Measurements from ENCODE around the gene PCK2.
A peak's percentile ranks its signal among the peaks of the same experiment; 100 is the strongest.

Gene PCK2

GRCh38 chr14:24087004-24087403, 7.1 kb upstream of the PCK2 start:
- Histone ChIP-seq H3K27me3 (ENCODE audit: control insufficient read depth, insufficient read depth, low read length) (peaks cover 10% of the 10 kb centered on the region), H3K36me3 (ENCODE audit: control insufficient read depth, insufficient read depth, low read length) (no peaks in the 10 kb centered on the region), H3K9ac (ENCODE audit: low read depth, low read length) (no peak overlapping the region), H3K9me3 (ENCODE audit: control insufficient read depth, insufficient read depth, low read length) (no peaks in the 10 kb centered on the region), H3K4me1 (ENCODE audit: control insufficient read depth, insufficient read depth, low read length) (0 out of 2 replicates have a peak, but pooled peaks cover 2% of the 10 kb centered on the region), H3K4me3 (ENCODE audit: low read depth, low read length) (no peak overlapping the region), H3K27ac (ENCODE audit: low read depth, low read length) (no peak overlapping the region)

- Histone ChIP-seq H3K27ac (ENCODE audit: low read depth, low read length) (no peak overlapping the region), H3K4me3 (ENCODE audit: low read depth, low read length) (no peak overlapping the region), H3K9me3 (ENCODE audit: control insufficient read depth, insufficient read depth, low read length) (no peaks in the 10 kb centered on the region), H3K27me3 (ENCODE audit: control insufficient read depth, insufficient read depth, low read length) (no peaks in the 10 kb centered on the region; the same call in 1 of the 2 replicates), H3K4me1 (ENCODE audit: control insufficient read depth, insufficient read depth, low read length) (no peaks in the 10 kb centered on the region), H3K36me3 (ENCODE audit: control insufficient read depth, insufficient read depth, low read length) (no peaks in the 10 kb centered on the region), H3K9ac (ENCODE audit: low read depth, low read length) (no peak overlapping the region)
Measured at GRCh38 chr14:24088095-24088494, 6.0 kb upstream of the PCK2 start.

- H3K9me3 ChIP-seq (ENCODE audit: control insufficient read depth, insufficient read depth, low read length): no peaks in the 10 kb centered on the region
- no peak overlapping the region for H3K27ac ChIP-seq (ENCODE audit: low read depth, low read length)
- no peaks in the 10 kb centered on the region for H3K27me3 ChIP-seq (ENCODE audit: control insufficient read depth, insufficient read depth, low read length)
- no peaks in the 10 kb centered on the region for H3K36me3 ChIP-seq (ENCODE audit: control insufficient read depth, insufficient read depth, low read length)
- H3K4me1 ChIP-seq (ENCODE audit: control insufficient read depth, insufficient read depth, low read length): peaks cover 6% of the 10 kb centered on the region
- H3K4me3 ChIP-seq (ENCODE audit: low read depth, low read length): no peak overlapping the region
- no peak overlapping the region for H3K9ac ChIP-seq (ENCODE audit: low read depth, low read length)
Measured at GRCh38 chr14:24089890-24090289, 4.2 kb upstream of the PCK2 start.

- Histone ChIP-seq H3K27me3 (ENCODE audit: control insufficient read depth, insufficient read depth, low read length) (no peaks in the 10 kb centered on the region), H3K27ac (ENCODE audit: low read depth, low read length) (no peak overlapping the region), H3K4me1 (ENCODE audit: control insufficient read depth, insufficient read depth, low read length) (peaks cover 16% of the 10 kb centered on the region), H3K36me3 (ENCODE audit: control insufficient read depth, insufficient read depth, low read length) (no peaks in the 10 kb centered on the region), H3K9ac (ENCODE audit: low read depth, low read length) (no peak overlapping the region), H3K4me3 (ENCODE audit: low read depth, low read length) (no peak overlapping the region), H3K9me3 (ENCODE audit: control insufficient read depth, insufficient read depth, low read length) (no peaks in the 10 kb centered on the region)
Measured at GRCh38 chr14:24092110-24092504, 2.0 kb upstream of the PCK2 start.

GRCh38 chr14:24092505-24093206, 1.5 kb upstream of the PCK2 start:
- H3K27ac ChIP-seq (ENCODE audit: low read depth, low read length): no peak overlapping the region
- H3K9me3 ChIP-seq (ENCODE audit: control insufficient read depth, insufficient read depth, low read length): no peaks in the 10 kb centered on the region
- 0 out of 2 replicates have a peak, but pooled peaks cover under 1% of the 10 kb centered on the region for H3K36me3 ChIP-seq (ENCODE audit: control insufficient read depth, insufficient read depth, low read length)
- no peaks in the 10 kb centered on the region for H3K27me3 ChIP-seq (ENCODE audit: control insufficient read depth, insufficient read depth, low read length)
- no peak overlapping the region for H3K9ac ChIP-seq (ENCODE audit: low read depth, low read length)
- H3K4me1 ChIP-seq (ENCODE audit: control insufficient read depth, insufficient read depth, low read length): peaks cover 16% of the 10 kb centered on the region
- H3K4me3 ChIP-seq (ENCODE audit: low read depth, low read length): no peak overlapping the region

GRCh38 chr14:24093207-24093900, 757 bp upstream of the PCK2 start:
- Histone ChIP-seq H3K27me3 (ENCODE audit: control insufficient read depth, insufficient read depth, low read length) (no peaks in the 10 kb centered on the region), H3K9me3 (ENCODE audit: control insufficient read depth, insufficient read depth, low read length) (no peaks in the 10 kb centered on the region), H3K4me3 (ENCODE audit: low read depth, low read length) (peak overlapping the region; percentile 46), H3K36me3 (ENCODE audit: control insufficient read depth, insufficient read depth, low read length) (peaks cover 8% of the 10 kb centered on the region), H3K27ac (ENCODE audit: low read depth, low read length) (peak overlapping the region; percentile 82), H3K4me1 (ENCODE audit: control insufficient read depth, insufficient read depth, low read length) (peaks cover 16% of the 10 kb centered on the region), H3K9ac (ENCODE audit: low read depth, low read length) (peak overlapping the region; percentile 74)

- peak overlapping the region; percentile 89 for H3K9ac ChIP-seq (ENCODE audit: low read depth, low read length)
- H3K4me3 ChIP-seq (ENCODE audit: low read depth, low read length): peak overlapping the region; percentile 85
- H3K36me3 ChIP-seq (ENCODE audit: control insufficient read depth, insufficient read depth, low read length): peaks cover 23% of the 10 kb centered on the region
- H3K27ac ChIP-seq (ENCODE audit: low read depth, low read length): peak overlapping the region; percentile 88
- H3K9me3 ChIP-seq (ENCODE audit: control insufficient read depth, insufficient read depth, low read length): no peaks in the 10 kb centered on the region
- H3K4me1 ChIP-seq (ENCODE audit: control insufficient read depth, insufficient read depth, low read length): peaks cover 16% of the 10 kb centered on the region
- no peaks in the 10 kb centered on the region for H3K27me3 ChIP-seq (ENCODE audit: control insufficient read depth, insufficient read depth, low read length)
Measured at GRCh38 chr14:24094841-24095270, 745 bp downstream of the PCK2 start.

GRCh38 chr14:24095271-24096068, 1.4 kb downstream of the PCK2 start:
- Histone ChIP-seq H3K9ac (ENCODE audit: low read depth, low read length) (peak overlapping the region; percentile 89), H3K4me1 (ENCODE audit: control insufficient read depth, insufficient read depth, low read length) (peaks cover 16% of the 10 kb centered on the region), H3K27me3 (ENCODE audit: control insufficient read depth, insufficient read depth, low read length) (no peaks in the 10 kb centered on the region), H3K36me3 (ENCODE audit: control insufficient read depth, insufficient read depth, low read length) (peaks cover 29% of the 10 kb centered on the region), H3K27ac (ENCODE audit: low read depth, low read length) (peak overlapping the region; percentile 88), H3K9me3 (ENCODE audit: control insufficient read depth, insufficient read depth, low read length) (no peaks in the 10 kb centered on the region), H3K4me3 (ENCODE audit: low read depth, low read length) (peak overlapping the region; percentile 85)

- Histone ChIP-seq H3K27me3 (ENCODE audit: control insufficient read depth, insufficient read depth, low read length) (no peaks in the 10 kb centered on the region), H3K36me3 (ENCODE audit: control insufficient read depth, insufficient read depth, low read length) (peaks cover 39% of the 10 kb centered on the region), H3K9ac (ENCODE audit: low read depth, low read length) (no peak overlapping the region), H3K4me3 (ENCODE audit: low read depth, low read length) (no peak overlapping the region), H3K9me3 (ENCODE audit: control insufficient read depth, insufficient read depth, low read length) (no peaks in the 10 kb centered on the region), H3K4me1 (ENCODE audit: control insufficient read depth, insufficient read depth, low read length) (peaks cover 16% of the 10 kb centered on the region), H3K27ac (ENCODE audit: low read depth, low read length) (no peak overlapping the region)
Measured at GRCh38 chr14:24096545-24097181, 2.6 kb downstream of the PCK2 start.

GRCh38 chr14:24098229-24098926, 4.3 kb downstream of the PCK2 start:
- no peaks in the 10 kb centered on the region for H3K27me3 ChIP-seq (ENCODE audit: control insufficient read depth, insufficient read depth, low read length)
- H3K9me3 ChIP-seq (ENCODE audit: control insufficient read depth, insufficient read depth, low read length): no peaks in the 10 kb centered on the region
- H3K27ac ChIP-seq (ENCODE audit: low read depth, low read length): no peak overlapping the region
- peaks cover 52% of the 10 kb centered on the region for H3K36me3 ChIP-seq (ENCODE audit: control insufficient read depth, insufficient read depth, low read length)
- no peak overlapping the region for H3K4me3 ChIP-seq (ENCODE audit: low read depth, low read length)
- H3K9ac ChIP-seq (ENCODE audit: low read depth, low read length): no peak overlapping the region
- peaks cover 14% of the 10 kb centered on the region for H3K4me1 ChIP-seq (ENCODE audit: control insufficient read depth, insufficient read depth, low read length)

Data from HUES48 (cell line).